ENCODE results near the gene DDX59.

- TF ChIP-seq SUZ12 (IDR thresholded peaks at IDR 0.05; ENCODE audit: extremely low read depth, insufficient read depth, insufficient read length) (no peak), YY1 (IDR thresholded peaks at IDR 0.05; ENCODE audit: insufficient read depth, insufficient read length) (no peak), ZNF274 (IDR thresholded peaks at IDR 0.05; ENCODE audit: low read depth, low read length) (no peak)
These were observed 10.4 kb downstream of the DDX59 start for GRCh38 chr1:200659269-200659668.
